ENCODE measurements around the gene NAA20. TPM values are rescaled to one million over a fixed set of nuclear protein-coding genes. Genes with fewer than 3 reads are reported as not detected.

The NAA20 gene
- 51.2 and 54.2 TPM in 2 replicates for polyA plus RNA-seq (2014; cell fraction: cytosol; rRNA removed)
- polyA plus RNA-seq (2014; cell fraction: nucleus; rRNA removed): 34.3 and 40.0 TPM in 2 replicates

- DNase-seq (ENCODE audit: low spot score): peak; percentile 90
Observed at GRCh38 chr20:20017001-20017843, at the start of gene NAA20. Gene NAA20, plus strand, starts transcription at chr20:20017362. Its CDS starts 35 bp downstream, at chr20:20017397.

- DNase-seq (ENCODE audit: low spot score): no peak
Observed at GRCh38 chr20:19967445-19967844, 49.7 kb upstream of the NAA20 start.

GRCh38 chr20:19968028-19968427, 49.1 kb upstream of the NAA20 start:
- no peak for DNase-seq (ENCODE audit: low spot score)

- DNase-seq (ENCODE audit: low spot score): peak; percentile 15
Observed at GRCh38 chr20:19968466-19969073, 48.6 kb upstream of the NAA20 start.

GRCh38 chr20:19969106-19969505, 48.1 kb upstream of the NAA20 start:
- no peak for DNase-seq (ENCODE audit: low spot score)

- no peak for DNase-seq (ENCODE audit: low spot score)
Observed at GRCh38 chr20:19969507-19970255, 47.5 kb upstream of the NAA20 start.

GRCh38 chr20:19970256-19970765, 46.9 kb upstream of the NAA20 start:
- no peak for DNase-seq (ENCODE audit: low spot score)

GRCh38 chr20:19971116-19971515, 46.0 kb upstream of the NAA20 start:
- DNase-seq (ENCODE audit: low spot score): no peak

GRCh38 chr20:19973961-19974629, 43.1 kb upstream of the NAA20 start:
- no peak for DNase-seq (ENCODE audit: low spot score)

GRCh38 chr20:19974630-19975435, 42.3 kb upstream of the NAA20 start:
- no peak for DNase-seq (ENCODE audit: low spot score)

- DNase-seq (ENCODE audit: low spot score): no peak
Observed at GRCh38 chr20:19975436-19975799, 41.7 kb upstream of the NAA20 start.

- DNase-seq (ENCODE audit: low spot score): no peak
Observed at GRCh38 chr20:19975901-19976300, 41.3 kb upstream of the NAA20 start.

GRCh38 chr20:19976595-19977372, 40.4 kb upstream of the NAA20 start:
- no peak for DNase-seq (ENCODE audit: low spot score)

- DNase-seq (ENCODE audit: low spot score): no peak
Observed at GRCh38 chr20:19977373-19977770, 39.8 kb upstream of the NAA20 start.

- DNase-seq (ENCODE audit: low spot score): no peak
Observed at GRCh38 chr20:19978511-19979210, 38.5 kb upstream of the NAA20 start.

GRCh38 chr20:19981031-19981451, 36.1 kb upstream of the NAA20 start:
- DNase-seq (ENCODE audit: low spot score): no peak

GRCh38 chr20:19986419-19986818, 30.7 kb upstream of the NAA20 start:
- no peak for DNase-seq (ENCODE audit: low spot score)

GRCh38 chr20:19987046-19987445, 30.1 kb upstream of the NAA20 start:
- no peak for DNase-seq (ENCODE audit: low spot score)

- DNase-seq (ENCODE audit: low spot score): no peak
Observed at GRCh38 chr20:19990850-19991249, 26.3 kb upstream of the NAA20 start.

All from SK-N-DZ (cell line).